Neural progenitor cell (in vitro differentiated cells): Measurements from ENCODE around the gene SCGN. TPM values are rescaled to one million over a fixed set of nuclear protein-coding genes. Genes with fewer than 3 reads are reported as not detected.

Experiments
- total RNA-seq: library from RNA; depleted of rRNA; stranded (reverse); fragments of >200 nt; gene quantifications from 2 replicates; pipeline ENCODE4 v1.2.3, GENCODE V29; 2015; ENCODE audit warnings: low replicate concordance

The SCGN gene
- total RNA-seq, 1 donor from 2014 or later, result not detected

Other genes with a start within 250 kb of the SCGN start
- not detected in 2 replicates for gene SLC17A4, start 102.5 kb downstream of the SCGN start, total RNA-seq
- gene SLC17A1, start 179.8 kb downstream of the SCGN start, total RNA-seq, result not detected in 2 replicates
- not detected in 2 replicates for gene SLC17A3, start 222.0 kb downstream of the SCGN start, total RNA-seq